H9 (cell line): ENCODE data around the gene R3HCC1L. TPM values are rescaled to one million over a fixed set of nuclear protein-coding genes. Genes with fewer than 3 reads are reported as not detected.
"Not testable (repeated sequence)": the region's sequence is repeated elsewhere in the genome, so short reads cannot be mapped to it uniquely, and the experiment has no call there.

ENCODE experiments used
- DNase-seq: peaks from one replicate; pipeline ENCODE4 v3.0.0-alpha.2; 2017
- H2AFZ ChIP-seq: one replicate; pipeline ENCODE4 v1.6.1; 2013; ENCODE audit warnings: mild to moderate bottlenecking, low read length, control low read depth, moderate library complexity
- H2AK5ac ChIP-seq: 2 replicates; pipeline ENCODE4 v1.6.1; 2013; ENCODE audit warnings: low read length, control low read depth, mixed read lengths; ENCODE audit not compliant: insufficient read length
- H2BK120ac ChIP-seq: one replicate; pipeline ENCODE4 v1.6.1; 2013; ENCODE audit warnings: low read depth, mild to moderate bottlenecking, low read length, control low read depth, inconsistent platforms; ENCODE audit not compliant: poor library complexity, severe bottlenecking
- H2BK12ac ChIP-seq: 2 replicates; pipeline ENCODE4 v1.6.1; 2013; ENCODE audit warnings: low read length, control low read depth, mixed read lengths, low read depth; ENCODE audit not compliant: insufficient read length
- H2BK15ac ChIP-seq: 2 replicates; pipeline ENCODE4 v1.6.1; 2013; ENCODE audit warnings: low read depth, low read length, control low read depth
- H2BK20ac ChIP-seq: one replicate; pipeline ENCODE4 v1.6.1; 2013; ENCODE audit warnings: low read depth, mild to moderate bottlenecking, low read length, control low read depth, inconsistent platforms; ENCODE audit not compliant: poor library complexity, severe bottlenecking
- H2BK5ac ChIP-seq: 2 replicates; pipeline ENCODE4 v1.6.1; 2013; ENCODE audit warnings: low read length, control low read depth, mixed read lengths; ENCODE audit not compliant: insufficient read length
- H3K14ac ChIP-seq: 2 replicates; pipeline ENCODE4 v1.6.1; 2013; ENCODE audit warnings: low read length, control low read depth; ENCODE audit not compliant: insufficient read depth
- H3K18ac ChIP-seq: 2 replicates; pipeline ENCODE4 v1.6.1; 2013; ENCODE audit warnings: low read depth, mild to moderate bottlenecking, mixed read lengths, low read length, control low read depth; ENCODE audit not compliant: insufficient read length
- H3K23ac ChIP-seq: 2 replicates; pipeline ENCODE4 v1.6.1; 2013; ENCODE audit warnings: low read length, control low read depth, mixed read lengths, low read depth; ENCODE audit not compliant: insufficient read length
- H3K23me2 ChIP-seq: 2 replicates; pipeline ENCODE4 v1.6.1; 2013; ENCODE audit warnings: low read depth, mild to moderate bottlenecking, mixed read lengths, low read length, control low read depth; ENCODE audit not compliant: insufficient read length, poor library complexity, severe bottlenecking
- H3K27ac ChIP-seq: 2 replicates; pipeline ENCODE4 v1.5.1; 2013; ENCODE audit warnings: low read length, control low read depth, mixed read lengths, low read depth; ENCODE audit not compliant: insufficient read length
- H3K27me3 ChIP-seq: 2 replicates; pipeline ENCODE4 v1.6.1; 2013; ENCODE audit warnings: low read length, control low read depth, inconsistent platforms; ENCODE audit not compliant: insufficient read depth
- H3K4ac ChIP-seq: 2 replicates; pipeline ENCODE4 v1.6.1; 2013; ENCODE audit warnings: low read depth, mild to moderate bottlenecking, control low read depth, inconsistent platforms, low read length, moderate library complexity
- H3K4me1 ChIP-seq: 2 replicates; pipeline ENCODE4 v1.6.1; 2013; ENCODE audit warnings: low read length, control low read depth, inconsistent platforms; ENCODE audit not compliant: insufficient read depth
- H3K4me2 ChIP-seq: 2 replicates; pipeline ENCODE4 v1.6.1; 2013; ENCODE audit warnings: low read length, control low read depth, mixed read lengths; ENCODE audit not compliant: insufficient read length, insufficient read depth
- H3K56ac ChIP-seq: 2 replicates; pipeline ENCODE4 v1.6.1; 2013; ENCODE audit warnings: low read depth, mild to moderate bottlenecking, mixed read lengths, low read length, control low read depth; ENCODE audit not compliant: insufficient read length
- H3K79me1 ChIP-seq: 2 replicates; pipeline ENCODE4 v1.6.1; 2013; ENCODE audit warnings: low read depth, mild to moderate bottlenecking, moderate library complexity, low read length, control low read depth, inconsistent platforms; ENCODE audit not compliant: insufficient read depth, poor library complexity, severe bottlenecking
- H3K79me2 ChIP-seq: 2 replicates; pipeline ENCODE4 v1.6.1; 2013; ENCODE audit warnings: low read length, control low read depth, inconsistent platforms; ENCODE audit not compliant: insufficient read depth
- H3K9ac ChIP-seq: 2 replicates; pipeline ENCODE4 v1.6.1; 2013; ENCODE audit warnings: low read length, control low read depth, mixed read lengths; ENCODE audit not compliant: insufficient read length; ENCODE audit errors: extremely low read depth
- H3K9me3 ChIP-seq: one replicate; pipeline ENCODE4 v1.6.1; 2013; ENCODE audit warnings: low read depth, low read length, inconsistent platforms; ENCODE audit not compliant: control insufficient read depth
- H3T11ph ChIP-seq: one replicate; pipeline ENCODE4 v1.6.1; 2013; ENCODE audit warnings: mild to moderate bottlenecking, low read length, control low read depth, inconsistent platforms
- H4K20me1 ChIP-seq: one replicate; pipeline ENCODE4 v1.6.1; 2013; ENCODE audit not compliant: control insufficient read depth, insufficient read length, insufficient read depth
- H4K5ac ChIP-seq: 2 replicates; pipeline ENCODE4 v1.6.1; 2013; ENCODE audit warnings: low read depth, mild to moderate bottlenecking, mixed read lengths, low read length, control low read depth; ENCODE audit not compliant: insufficient read length
- H4K8ac ChIP-seq: replicated peaks from 2 replicates; pipeline ENCODE4 v1.6.1; 2013; ENCODE audit warnings: low read length, control low read depth, mixed read lengths, low read depth; ENCODE audit not compliant: insufficient read length
- H4K91ac ChIP-seq: 2 replicates; pipeline ENCODE4 v1.6.1; 2013; ENCODE audit warnings: low read depth, mild to moderate bottlenecking, moderate library complexity, mixed read lengths, low read length, control low read depth; ENCODE audit not compliant: insufficient read length
- H3K27ac Mint-ChIP-seq, 3 experiments: 2 replicates in 2 of 3; 3 replicates in 1 of 3; pipeline ENCODE4 v1.8.0; 2020 to 2021; ENCODE audit warnings: mixed read lengths in 3 of 3, mild to moderate bottlenecking in 1 of 3, moderate library complexity in 1 of 3
- H3K27me3 Mint-ChIP-seq: 2 replicates; pipeline ENCODE4 v1.8.0; 2021; ENCODE audit warnings: low read depth, mild to moderate bottlenecking, moderate library complexity, mixed read lengths
- H3K36me3 Mint-ChIP-seq, 3 experiments: 2 replicates in 2 of 3; 3 replicates in 1 of 3; pipeline ENCODE4 v1.8.0; 2020 to 2021; ENCODE audit warnings: low read depth in 3 of 3, mixed read lengths in 3 of 3; ENCODE audit not compliant: insufficient read depth in 1 of 3
- H3K4me1 Mint-ChIP-seq, 2 experiments: 2 replicates each; pipeline ENCODE4 v1.8.0; 2020; ENCODE audit warnings: mixed read lengths in 2 of 2
- H3K4me3 Mint-ChIP-seq, 2 experiments: 2 replicates in 1 of 2; 3 replicates in 1 of 2; pipeline ENCODE4 v1.8.0; 2020 to 2021; ENCODE audit warnings: mild to moderate bottlenecking in 2 of 2, mixed read lengths in 2 of 2, moderate library complexity in 1 of 2
- H3K9me3 Mint-ChIP-seq, 2 experiments: 2 replicates in 1 of 2; 3 replicates in 1 of 2; pipeline ENCODE4 v1.8.0; 2020; ENCODE audit warnings: mild to moderate bottlenecking in 2 of 2, mixed read lengths in 2 of 2, moderate library complexity in 1 of 2
- WGBS: extraction: QIAGEN DNeasy Blood & Tissue Kit; methylation state at CpG from one replicate; pipeline ENCODE4 v1.1.7; 2013; ENCODE audit warnings: missing lambda C conversion rate, low lambda C conversion rate, mixed read lengths; ENCODE audit not compliant: insufficient read length; ENCODE audit errors: extremely low coverage; 5-methylcytosine and 5-hydroxymethylcytosine counted together
- total RNA-seq: library from RNA; stranded (reverse); gene quantifications from 2 replicates; pipeline ENCODE4 v1.2.1, GENCODE V29; 2021
- TF ChIP-seq, protein P1 (sequence below): fragments of 200-600 bp; sonication (generic); conservative IDR thresholded peaks from 3 replicates; pipeline ENCODE4 v1.8.0; 2021; ENCODE audit warnings: antibody characterized with exemption, mild to moderate bottlenecking

Gene R3HCC1L
- total RNA-seq, 1 experiment from 2014 or later: 18.5 TPM

DNA sequence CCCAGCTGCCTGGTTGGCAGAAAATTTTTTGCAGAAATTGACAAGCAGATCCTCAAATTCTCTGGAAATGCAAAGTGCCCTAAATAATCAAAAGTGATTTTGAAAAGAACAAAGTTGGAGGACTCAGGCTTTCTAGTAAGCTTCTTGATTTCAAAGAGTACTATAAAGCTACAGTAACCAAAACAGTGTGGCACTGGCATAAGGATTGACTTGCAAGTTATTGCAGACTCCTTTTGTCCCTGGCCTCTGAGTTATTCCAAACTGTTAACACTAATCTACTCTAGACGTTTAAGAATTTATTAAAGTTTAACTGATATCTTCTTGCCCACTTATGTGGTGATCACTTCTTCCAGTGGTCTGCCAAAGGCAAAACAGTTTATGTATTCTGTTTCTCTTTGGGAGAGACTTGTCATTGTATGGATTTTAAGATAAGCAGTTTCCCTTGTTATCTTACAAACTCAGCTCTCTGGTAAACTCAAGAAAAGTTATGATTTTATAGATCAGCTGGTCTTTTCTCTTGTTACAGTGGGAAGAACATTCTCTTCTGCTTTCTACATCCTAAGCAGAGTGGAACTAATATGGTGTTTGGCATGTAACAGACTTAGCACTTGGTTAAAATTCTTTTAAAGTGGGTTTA, 92.2 kb downstream of the R3HCC1L start:
- Histone ChIP-seq H4K8ac (no peak overlapping the region), H2BK20ac (no peak overlapping the region), H3K4me1 (no peaks in the 10 kb centered on the region), H3K9me3 (no peaks in the 10 kb centered on the region), H3K18ac (no peak overlapping the region), H3K23ac (no peak overlapping the region), H3T11ph (no peak overlapping the region), H3K79me1 (no peaks in the 10 kb centered on the region), H3K27me3 (no peaks in the 10 kb centered on the region), H2BK12ac (no peak overlapping the region), H4K5ac (no peak overlapping the region), H2BK15ac (no peak overlapping the region), H3K79me2 (no peaks in the 10 kb centered on the region), H3K4ac (no peak overlapping the region), H3K23me2 (no peaks in the 10 kb centered on the region), H4K91ac (no peak overlapping the region), H2BK120ac (no peak overlapping the region), H4K20me1 (no peaks in the 10 kb centered on the region), H3K4me2 (no peak overlapping the region), H3K14ac (no peak overlapping the region), H3K27ac (no peak overlapping the region), H3K56ac (no peak overlapping the region), H2AFZ (no peak overlapping the region), H2AK5ac (no peak overlapping the region), H3K9ac (no peak overlapping the region), H2BK5ac (no peak overlapping the region)
- Mint-ChIP-seq H3K36me3 (peaks cover 3 to 8% (median 7%) of the 10 kb centered on the region in 3 experiments; a peak in 4 of 7 replicates), H3K27me3 (no peaks in the 10 kb centered on the region), H3K4me3 (no peak overlapping the region), H3K9me3 (peaks cover 3 to 4% of the 10 kb centered on the region in 2 experiments; a peak in 4 of 5 replicates), H3K4me1 (peaks cover 9 to 12% of the 10 kb centered on the region in 2 experiments), H3K27ac (no peak overlapping the region)
- TF ChIP-seq, protein P1, sequence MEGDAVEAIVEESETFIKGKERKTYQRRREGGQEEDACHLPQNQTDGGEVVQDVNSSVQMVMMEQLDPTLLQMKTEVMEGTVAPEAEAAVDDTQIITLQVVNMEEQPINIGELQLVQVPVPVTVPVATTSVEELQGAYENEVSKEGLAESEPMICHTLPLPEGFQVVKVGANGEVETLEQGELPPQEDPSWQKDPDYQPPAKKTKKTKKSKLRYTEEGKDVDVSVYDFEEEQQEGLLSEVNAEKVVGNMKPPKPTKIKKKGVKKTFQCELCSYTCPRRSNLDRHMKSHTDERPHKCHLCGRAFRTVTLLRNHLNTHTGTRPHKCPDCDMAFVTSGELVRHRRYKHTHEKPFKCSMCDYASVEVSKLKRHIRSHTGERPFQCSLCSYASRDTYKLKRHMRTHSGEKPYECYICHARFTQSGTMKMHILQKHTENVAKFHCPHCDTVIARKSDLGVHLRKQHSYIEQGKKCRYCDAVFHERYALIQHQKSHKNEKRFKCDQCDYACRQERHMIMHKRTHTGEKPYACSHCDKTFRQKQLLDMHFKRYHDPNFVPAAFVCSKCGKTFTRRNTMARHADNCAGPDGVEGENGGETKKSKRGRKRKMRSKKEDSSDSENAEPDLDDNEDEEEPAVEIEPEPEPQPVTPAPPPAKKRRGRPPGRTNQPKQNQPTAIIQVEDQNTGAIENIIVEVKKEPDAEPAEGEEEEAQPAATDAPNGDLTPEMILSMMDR: no peak
- no peak for DNase-seq
- no CpG with 5 or more reads among the region's 1 CpG for WGBS

DNA sequence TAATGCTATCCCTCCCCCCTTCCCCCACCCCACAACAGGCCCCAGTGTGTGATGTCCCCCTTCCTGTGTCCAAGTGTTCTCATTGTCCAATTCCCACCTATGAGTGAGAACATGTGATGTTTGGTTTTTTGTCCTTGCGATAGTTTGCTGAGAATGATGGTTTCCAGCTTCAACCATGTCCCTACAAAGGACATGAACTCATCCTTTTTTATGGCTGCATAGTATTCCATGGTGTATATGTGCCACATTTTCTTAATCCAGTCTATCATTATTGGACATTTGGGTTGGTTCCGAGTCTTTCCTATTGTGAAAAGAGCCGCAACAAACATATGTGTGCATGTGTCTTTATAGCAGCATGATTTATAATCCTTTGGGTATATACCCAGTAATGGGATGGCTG, 93.3 kb downstream of the R3HCC1L start:
- H3K79me2 ChIP-seq, H3K79me1 ChIP-seq, H2BK20ac ChIP-seq, H3K14ac ChIP-seq, H3K27ac Mint-ChIP-seq, H4K91ac ChIP-seq, H3K4me1 ChIP-seq, H3K27me3 ChIP-seq, H4K8ac ChIP-seq, H2BK15ac ChIP-seq, H3K4me2 ChIP-seq, H2AFZ ChIP-seq, H3K18ac ChIP-seq, H3K56ac ChIP-seq, H4K20me1 ChIP-seq, H3K36me3 Mint-ChIP-seq, H3K4ac ChIP-seq, H2BK120ac ChIP-seq, H3K27me3 Mint-ChIP-seq, DNase-seq, H2BK5ac ChIP-seq, H4K5ac ChIP-seq, H2AK5ac ChIP-seq, H3K4me3 Mint-ChIP-seq, H3K9ac ChIP-seq, H3K23ac ChIP-seq, H3K27ac ChIP-seq, H3T11ph ChIP-seq, H3K9me3 ChIP-seq, H3K9me3 Mint-ChIP-seq, H2BK12ac ChIP-seq, H3K23me2 ChIP-seq: not testable (repeated sequence)
- peaks cover 9 to 12% of the 10 kb centered on the region in 2 experiments for H3K4me1 Mint-ChIP-seq
- WGBS: no CpG with 5 or more reads among the region's 3 CpGs
